IMR-90 (cell line): ENCODE data around the gene TIE1. TPM values are rescaled to one million over a fixed set of nuclear protein-coding genes. Genes with fewer than 3 reads are reported as not detected.

Source experiments
- ATAC-seq: fragments of 200-7000 bp; cut with Tn5 transposase; 2 replicates; pipeline ENCODE4 v1.9.1; 2020; ENCODE audit warnings: low read depth, mild to moderate bottlenecking, moderate library complexity
- BruUV-seq: library from RNA; stranded (reverse); fragments of 400-500 nt; replicated peaks from 2 replicates; lab custom pipeline; 2021; lab: Mats Ljungman, UMichigan
- CTCF ChIA-PET: fragments of 300-600 bp; formaldehyde crosslinking; extraction: SDS; loops from one replicate; lab custom pipeline; 2021; ENCODE audit warnings: antibody characterized with exemption; lab: Yijun Ruan, JAX
- POLR2A ChIA-PET: fragments of 300-600 bp; sonication (Branson Sonifier 250); formaldehyde crosslinking; loops from one replicate; lab custom pipeline; 2022; ENCODE audit warnings: antibody characterized with exemption; ENCODE audit not compliant: unreplicated experiment; lab: Charles Lee
- DNase-seq: peaks from one replicate; pipeline ENCODE4 v3.0.0; 2013
- H2AFZ ChIP-seq: replicated peaks from 2 replicates; pipeline ENCODE3; 2013; ENCODE audit warnings: low read length, mild to moderate bottlenecking; ENCODE audit not compliant: poor library complexity
- H2AK5ac ChIP-seq: 2 replicates; pipeline ENCODE4 v1.6.1; 2013; ENCODE audit warnings: low read depth, low read length, inconsistent platforms
- H2AK9ac ChIP-seq: replicated peaks from 2 replicates; pipeline ENCODE3; 2013; ENCODE audit warnings: mild to moderate bottlenecking, low read depth, low read length, moderate library complexity; ENCODE audit not compliant: poor library complexity
- H2BK120ac ChIP-seq: 2 replicates; pipeline ENCODE4 v1.6.1; 2013; ENCODE audit warnings: low read depth, low read length, inconsistent platforms
- H2BK15ac ChIP-seq: 3 replicates; pipeline ENCODE4 v1.6.1; 2013; ENCODE audit warnings: low read depth, low read length, inconsistent platforms
- H2BK20ac ChIP-seq: 2 replicates; pipeline ENCODE4 v1.6.1; 2013; ENCODE audit warnings: low read depth, mild to moderate bottlenecking, inconsistent platforms, low read length, moderate library complexity
- H2BK5ac ChIP-seq: 2 replicates; pipeline ENCODE4 v1.6.1; 2013; ENCODE audit warnings: mild to moderate bottlenecking, low read depth, low read length, inconsistent platforms; ENCODE audit not compliant: poor library complexity, severe bottlenecking
- H3K14ac ChIP-seq: replicated peaks from 2 replicates; pipeline ENCODE4 v1.6.1; 2013; ENCODE audit warnings: low read depth, low read length, inconsistent platforms
- H3K18ac ChIP-seq: 2 replicates; pipeline ENCODE4 v1.6.1; 2013; ENCODE audit warnings: low read depth, low read length, control low read depth
- H3K23ac ChIP-seq: 2 replicates; pipeline ENCODE4 v1.6.1; 2013; ENCODE audit warnings: low read depth, low read length, inconsistent platforms
- H3K27ac ChIP-seq: 2 replicates; pipeline ENCODE4 v1.5.1; 2013; ENCODE audit warnings: mild to moderate bottlenecking, control low read depth, low read length; ENCODE audit not compliant: insufficient read depth
- H3K27me3 ChIP-seq: 2 replicates; pipeline ENCODE4 v1.6.1; 2013; ENCODE audit warnings: low read length; ENCODE audit not compliant: control insufficient read depth, insufficient read depth
- H3K36me3 ChIP-seq: 2 replicates; pipeline ENCODE4 v1.6.1; 2013; ENCODE audit warnings: low read length, mixed read lengths; ENCODE audit not compliant: control insufficient read depth, insufficient read depth
- H3K4ac ChIP-seq: 2 replicates; pipeline ENCODE4 v1.6.1; 2013; ENCODE audit warnings: low read depth, low read length, inconsistent platforms
- H3K4me1 ChIP-seq: 2 replicates; pipeline ENCODE4 v1.6.1; 2013; ENCODE audit warnings: low read length, mixed read lengths; ENCODE audit not compliant: control insufficient read depth, insufficient read depth
- H3K4me2 ChIP-seq: 2 replicates; pipeline ENCODE4 v1.6.1; 2013; ENCODE audit warnings: low read depth, mild to moderate bottlenecking, control low read depth, low read length, moderate library complexity
- H3K4me3 ChIP-seq: 2 replicates; pipeline ENCODE4 v1.5.1; 2013; ENCODE audit warnings: low read depth, mild to moderate bottlenecking, control low read depth, low read length, moderate library complexity; ENCODE audit not compliant: insufficient read depth
- H3K56ac ChIP-seq: 2 replicates; pipeline ENCODE4 v1.6.1; 2013; ENCODE audit warnings: low read length, inconsistent platforms; ENCODE audit not compliant: insufficient read depth; ENCODE audit errors: extremely low read depth
- H3K79me1 ChIP-seq, 2 experiments: 2 replicates each; pipeline ENCODE4 v1.6.1; 2013; ENCODE audit warnings: low read length in 2 of 2, inconsistent platforms in 1 of 2, low read depth in 1 of 2
- H3K9ac ChIP-seq: 2 replicates; pipeline ENCODE4 v1.6.1; 2013; ENCODE audit warnings: low read depth, low read length, control low read depth
- H3K9me1 ChIP-seq: 2 replicates; pipeline ENCODE4 v1.6.1; 2013; ENCODE audit warnings: low read length, inconsistent platforms; ENCODE audit not compliant: insufficient read depth
- H3K9me3 ChIP-seq: 2 replicates; pipeline ENCODE4 v1.6.1; 2013; ENCODE audit warnings: low read length; ENCODE audit not compliant: control insufficient read depth, insufficient read depth
- H4K20me1 ChIP-seq: 2 replicates; pipeline ENCODE4 v1.6.1; 2013; ENCODE audit warnings: low read length, inconsistent platforms; ENCODE audit not compliant: insufficient read depth
- H4K5ac ChIP-seq: 2 replicates; pipeline ENCODE4 v1.6.1; 2013; ENCODE audit warnings: mild to moderate bottlenecking, low read depth, low read length, control low read depth
- H4K8ac ChIP-seq, 2 experiments: 2 replicates each; pipeline ENCODE4 v1.6.1; 2013; ENCODE audit warnings: low read depth in 2 of 2, low read length in 2 of 2, control low read depth in 1 of 2, inconsistent platforms in 1 of 2
- H4K91ac ChIP-seq: 2 replicates; pipeline ENCODE4 v1.6.1; 2013; ENCODE audit warnings: low read depth, low read length, inconsistent platforms; ENCODE audit not compliant: insufficient read depth
- BHLHE40 ChIP-seq: fragments of 150-350 bp; IDR thresholded peaks from 2 replicates; pipeline ENCODE4 v1.6.1; 2016; ENCODE audit warnings: mild to moderate bottlenecking, low read depth, low read length
- CEBPB ChIP-seq: IDR thresholded peaks from 2 replicates; pipeline ENCODE4 v1.6.1; 2012; ENCODE audit warnings: low read depth, low read length, improper control_type of control experiment
- POLR2A ChIP-seq: IDR thresholded peaks from 2 replicates; pipeline ENCODE4 v1.6.1; 2012; ENCODE audit warnings: mild to moderate bottlenecking, low read depth, low read length
- RCOR1 ChIP-seq: IDR thresholded peaks from 2 replicates; pipeline ENCODE4 v1.6.1; 2012; ENCODE audit warnings: mild to moderate bottlenecking, low read length, improper control_type of control experiment; ENCODE audit not compliant: insufficient replicate concordance
- RFX5 ChIP-seq: IDR thresholded peaks from 2 replicates; pipeline ENCODE4 v1.8.0; 2012; ENCODE audit warnings: low read depth, mild to moderate bottlenecking, low read length, moderate library complexity
- SMC3 ChIP-seq: fragments of 150-350 bp; IDR thresholded peaks from 2 replicates; pipeline ENCODE4 v1.6.1; 2016; ENCODE audit warnings: low read depth, mild to moderate bottlenecking, antibody characterized with exemption, low read length, moderate library complexity
- WGBS, 2 experiments: methylation state at CpG; one replicate each; pipeline versions ENCODE4 v1.1.5 to v1.1.7; 2013; ENCODE audit warnings: missing lambda C conversion rate in 2 of 2; ENCODE audit not compliant: insufficient read length in 1 of 2; ENCODE audit errors: extremely low coverage in 2 of 2; 5-methylcytosine and 5-hydroxymethylcytosine counted together
- dilution Hi-C: fragments of 300-500 bp; cut with HindIII; formaldehyde crosslinking; loops from one replicate; pipeline ENCODE4 v1.14.3; 2018; ENCODE audit warnings: low sequenced_read_pairs; ENCODE audit not compliant: unreplicated experiment
- in situ Hi-C: fragments of 300-500 bp; cut with MboI; formaldehyde crosslinking; loops from 3 replicates; pipeline ENCODE4 v1.14.3; 2019; ENCODE audit warnings: low sequenced_read_pairs, inconsistent platforms, mixed read lengths
- intact Hi-C: fragments of 100-400 bp; cut with micrococcal nuclease; formaldehyde crosslinking; loops from 2 replicates; pipeline ENCODE4 v1.10.0; 2022
- polyA plus RNA-seq, 3 experiments: library from polyadenylated mRNA; depleted of rRNA; stranded (reverse); fragments of >200 nt; gene quantifications; 2 replicates each; pipeline ENCODE4 v1.2.3, GENCODE V29; 2012; ENCODE audit warnings: low replicate concordance in 1 of 3
- total RNA-seq: library from RNA; depleted of rRNA; stranded (reverse); fragments of >200 nt; gene quantifications from 2 replicates; pipeline ENCODE4 v1.2.3, GENCODE V29; 2012
- TF ChIP-seq, protein P1 (sequence below): fragments of 150-350 bp; IDR thresholded peaks from 2 replicates; pipeline ENCODE4 v1.6.1; 2016; ENCODE audit warnings: low read depth, mild to moderate bottlenecking, low read length, moderate library complexity, borderline replicate concordance

Gene TIE1
- total and polyA plus RNA-seq, 2 of the 4 experiments (the other 2 are of a cell fraction) = 2.3 to 7.5 TPM

DNA sequence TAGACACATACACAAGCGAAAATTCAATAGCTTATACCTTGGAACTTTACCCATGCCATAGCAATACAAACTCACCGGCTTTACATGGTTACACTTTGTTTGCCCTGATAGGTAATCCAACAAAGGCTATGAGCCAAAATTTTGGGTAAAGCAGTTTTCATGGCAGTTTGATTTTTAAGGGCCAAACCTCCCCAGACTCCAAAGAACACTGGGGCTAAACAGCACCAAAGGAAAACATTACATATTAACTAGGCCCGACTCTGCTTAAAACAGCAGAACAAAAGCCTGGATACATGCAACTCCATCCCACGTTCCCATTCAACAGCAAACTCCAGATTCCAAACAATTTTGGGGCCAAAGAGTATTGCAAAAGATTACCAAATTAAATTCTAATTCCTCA, 35.4 kb upstream of the TIE1 start:
- ChIA-PET POLR2A (no interaction called here), CTCF (no interaction called here)
- no peak overlapping the region for H2AK5ac ChIP-seq
- DNase-seq = no peak
- H4K8ac ChIP-seq = no peak overlapping the region
- no peak overlapping the region for H2BK15ac ChIP-seq
- H3K18ac ChIP-seq = no peak overlapping the region
- no peak overlapping the region for H3K9ac ChIP-seq
- peaks cover 5% of the 10 kb centered on the region for H3K9me3 ChIP-seq
- ATAC-seq = no peak
- H2AFZ ChIP-seq = no peak overlapping the region
- no peak overlapping the region for H2BK20ac ChIP-seq
- no peak overlapping the region for H4K5ac ChIP-seq
- TF ChIP-seq POLR2A (no peak), RCOR1 (no peak), BHLHE40 (no peak), RFX5 (no peak), CEBPB (no peak), SMC3 (no peak)
- TF ChIP-seq, protein P1, sequence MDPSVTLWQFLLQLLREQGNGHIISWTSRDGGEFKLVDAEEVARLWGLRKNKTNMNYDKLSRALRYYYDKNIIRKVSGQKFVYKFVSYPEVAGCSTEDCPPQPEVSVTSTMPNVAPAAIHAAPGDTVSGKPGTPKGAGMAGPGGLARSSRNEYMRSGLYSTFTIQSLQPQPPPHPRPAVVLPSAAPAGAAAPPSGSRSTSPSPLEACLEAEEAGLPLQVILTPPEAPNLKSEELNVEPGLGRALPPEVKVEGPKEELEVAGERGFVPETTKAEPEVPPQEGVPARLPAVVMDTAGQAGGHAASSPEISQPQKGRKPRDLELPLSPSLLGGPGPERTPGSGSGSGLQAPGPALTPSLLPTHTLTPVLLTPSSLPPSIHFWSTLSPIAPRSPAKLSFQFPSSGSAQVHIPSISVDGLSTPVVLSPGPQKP = no peak
- H3K4me3 ChIP-seq = no peak overlapping the region
- no peak overlapping the region for H3K14ac ChIP-seq
- H3K4me2 ChIP-seq = no peak overlapping the region
- H3K9me1 ChIP-seq = no peaks in the 10 kb centered on the region
- H3K79me1 ChIP-seq = no peaks in the 10 kb centered on the region
- H3K36me3 ChIP-seq = no peaks in the 10 kb centered on the region
- no peaks in the 10 kb centered on the region for H4K20me1 ChIP-seq
- no TSS peak for BruUV-seq
- H2BK5ac ChIP-seq = no peak overlapping the region
- H3K27me3 ChIP-seq = peaks cover 2% of the 10 kb centered on the region; the same call in 1 of the 2 replicates
- H4K91ac ChIP-seq = no peak overlapping the region
- H3K4ac ChIP-seq = no peak overlapping the region
- peaks cover 2% of the 10 kb centered on the region; the same call in 1 of the 2 replicates for H3K4me1 ChIP-seq
- intact Hi-C loops (no loop called here), dilution Hi-C loops (no loop called here), in situ Hi-C loops (no loop called here)
- H2AK9ac ChIP-seq = no peak overlapping the region
- WGBS, 2 experiments = 70% methylated on average over 4 of the region's 4 CpGs; no CpG with 5 or more reads in 1 of the 2 experiments
- H3K56ac ChIP-seq = no peak overlapping the region
- no peak overlapping the region for H2BK120ac ChIP-seq
- no peak overlapping the region for H3K23ac ChIP-seq
- H3K27ac ChIP-seq = no peak overlapping the region
